Glutamatergic neuron (in vitro differentiated cells): ENCODE data around the gene PTPRN2. TPM values are rescaled to one million over a fixed set of nuclear protein-coding genes. Genes with fewer than 3 reads are reported as not detected.

Experiments
- DNase-seq: peaks from one replicate; pipeline ENCODE4 v3.0.0; 2022
- H3K27ac Mint-ChIP-seq: one replicate; pipeline ENCODE4 v1.8.0; 2020; ENCODE audit warnings: mild to moderate bottlenecking, mixed read lengths, inconsistent platforms; ENCODE audit not compliant: unreplicated experiment
- H3K27me3 Mint-ChIP-seq: one replicate; pipeline ENCODE4 v1.8.0; 2020; ENCODE audit warnings: mild to moderate bottlenecking, moderate library complexity, mixed read lengths, inconsistent platforms; ENCODE audit not compliant: unreplicated experiment
- H3K36me3 Mint-ChIP-seq: one replicate; pipeline ENCODE4 v1.8.0; 2020; ENCODE audit warnings: mild to moderate bottlenecking, mixed read lengths, inconsistent platforms; ENCODE audit not compliant: unreplicated experiment
- H3K4me1 Mint-ChIP-seq: one replicate; pipeline ENCODE4 v1.8.0; 2020; ENCODE audit warnings: mild to moderate bottlenecking, low read depth, mixed read lengths, inconsistent platforms; ENCODE audit not compliant: unreplicated experiment
- H3K4me3 Mint-ChIP-seq: one replicate; pipeline ENCODE4 v1.8.0; 2020; ENCODE audit warnings: mild to moderate bottlenecking, mixed read lengths, inconsistent platforms; ENCODE audit not compliant: unreplicated experiment
- H3K9me3 Mint-ChIP-seq: one replicate; pipeline ENCODE4 v1.8.0; 2020; ENCODE audit warnings: mild to moderate bottlenecking, moderate library complexity, mixed read lengths, inconsistent platforms; ENCODE audit not compliant: unreplicated experiment
- CTCF ChIP-seq: fragments of 200-600 bp; sonication (generic); IDR thresholded peaks from one replicate; pipeline ENCODE4 v1.5.0; 2021; ENCODE audit not compliant: partially characterized antibody, unreplicated experiment
- total RNA-seq: library from RNA; stranded (reverse); fragmentation: NEBNext Ultra II Directional; extraction: Animal tissue kit (Norgen Biotek cat#: 25700); gene quantifications from one replicate; pipeline ENCODE4 v1.2.1, GENCODE V29; 2021; ENCODE audit not compliant: unreplicated experiment

PTPRN2 gene
- total RNA-seq, 1 donor from 2014 or later = 49.0 TPM

GRCh38 chr7:157633465-157634185, 954.0 kb downstream of the PTPRN2 start:
- H3K27me3 Mint-ChIP-seq = peaks cover 7% of the 10 kb centered on the region
- H3K4me3 Mint-ChIP-seq = no peak overlapping the region
- H3K4me1 Mint-ChIP-seq = no peaks in the 10 kb centered on the region
- peaks cover 5% of the 10 kb centered on the region for H3K9me3 Mint-ChIP-seq
- H3K36me3 Mint-ChIP-seq = peaks cover 14% of the 10 kb centered on the region
- TF ChIP-seq CTCF = no peak
- no peak overlapping the region for H3K27ac Mint-ChIP-seq
- no peak for DNase-seq

GRCh38 chr7:157630301-157630853, 957.2 kb downstream of the PTPRN2 start:
- Mint-ChIP-seq H3K4me1 (no peaks in the 10 kb centered on the region), H3K27me3 (peaks cover 8% of the 10 kb centered on the region), H3K27ac (no peak overlapping the region), H3K36me3 (peaks cover 4% of the 10 kb centered on the region), H3K9me3 (peaks cover 2% of the 10 kb centered on the region), H3K4me3 (no peak overlapping the region)
- no peak for DNase-seq
- no peak for TF ChIP-seq CTCF

- Mint-ChIP-seq H3K27me3 (peaks cover 6% of the 10 kb centered on the region), H3K36me3 (no peaks in the 10 kb centered on the region), H3K4me3 (no peak overlapping the region), H3K4me1 (no peaks in the 10 kb centered on the region), H3K27ac (no peak overlapping the region), H3K9me3 (peaks cover 2% of the 10 kb centered on the region)
- TF ChIP-seq CTCF = no peak
- no peak for DNase-seq
Observed at GRCh38 chr7:157628456-157628855, 959.2 kb downstream of the PTPRN2 start.

GRCh38 chr7:157627646-157628045, 960.0 kb downstream of the PTPRN2 start:
- Mint-ChIP-seq H3K27me3 (peaks cover 7% of the 10 kb centered on the region), H3K4me1 (no peaks in the 10 kb centered on the region), H3K36me3 (no peaks in the 10 kb centered on the region), H3K27ac (no peak overlapping the region), H3K4me3 (no peak overlapping the region), H3K9me3 (peaks cover 2% of the 10 kb centered on the region)
- DNase-seq = no peak
- no peak for TF ChIP-seq CTCF

- DNase-seq = no peak
- no peak for TF ChIP-seq CTCF
- Mint-ChIP-seq H3K27ac (no peak overlapping the region), H3K9me3 (peaks cover 2% of the 10 kb centered on the region), H3K4me3 (no peak overlapping the region), H3K27me3 (peaks cover 7% of the 10 kb centered on the region), H3K36me3 (no peaks in the 10 kb centered on the region), H3K4me1 (no peaks in the 10 kb centered on the region)
Observed at GRCh38 chr7:157627033-157627432, 960.6 kb downstream of the PTPRN2 start.
